AG10803 (cell line): ENCODE data around the gene ILF2.

Experiments
- DNase-seq: peaks from one replicate; pipeline ENCODE4 v3.0.0; 2010; ENCODE audit warnings: low read depth
- H3K4me3 ChIP-seq: 2 replicates; pipeline ENCODE4 v1.5.1; 2011; ENCODE audit warnings: mild to moderate bottlenecking, low read length, control low read depth
- TF ChIP-seq, protein P1 (sequence below): conservative IDR thresholded peaks from 2 replicates; pipeline ENCODE4 v1.5.1; 2011; ENCODE audit warnings: mild to moderate bottlenecking, low read length, control low read depth, inconsistent platforms

Gene ILF2

DNA sequence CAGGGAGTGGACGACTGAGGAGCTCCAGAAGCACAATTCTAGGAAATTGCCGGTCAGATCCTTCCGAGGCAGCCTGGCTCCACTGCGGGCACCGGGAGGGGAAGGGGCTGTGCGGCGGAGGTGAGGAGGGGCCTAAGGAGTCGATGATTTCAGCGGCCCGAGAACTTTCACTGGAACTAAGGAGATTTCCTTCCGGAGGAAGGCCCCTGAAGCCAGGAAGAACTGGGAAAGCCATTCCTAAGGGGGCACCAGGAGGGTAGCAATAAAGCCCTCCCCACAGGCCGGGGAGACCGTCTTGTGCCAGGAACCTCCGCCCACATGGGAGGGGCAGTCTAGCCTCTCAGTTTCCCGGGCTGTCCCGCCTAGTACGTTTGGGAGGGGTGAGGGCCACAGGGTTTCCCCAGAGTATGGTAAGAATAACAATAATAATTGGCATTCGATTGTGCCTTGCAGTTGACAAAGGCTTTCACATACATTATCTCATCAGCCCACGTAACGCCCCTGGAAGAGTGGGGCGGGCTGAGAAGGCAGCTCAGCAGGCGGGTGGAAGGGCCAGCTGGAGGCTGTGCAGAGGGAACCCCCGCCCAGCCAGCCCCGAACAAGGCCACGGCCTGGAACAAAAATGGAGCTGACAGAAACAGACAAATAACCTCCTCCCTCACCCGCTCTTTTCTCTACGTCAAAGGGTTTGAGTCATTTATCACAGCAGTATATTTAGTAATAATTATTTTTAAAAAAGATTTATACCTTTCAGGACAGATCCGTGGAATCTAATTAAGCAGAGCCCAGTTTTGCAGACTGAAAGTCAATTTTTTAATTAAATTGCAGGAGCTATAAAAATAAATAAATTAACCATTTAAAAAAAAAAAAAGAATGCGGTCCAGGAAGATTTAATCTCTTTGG, 27.5 kb upstream of the ILF2 start:
- H3K4me3 ChIP-seq, result no peak overlapping the region
- no peak for DNase-seq
- TF ChIP-seq, protein P1, sequence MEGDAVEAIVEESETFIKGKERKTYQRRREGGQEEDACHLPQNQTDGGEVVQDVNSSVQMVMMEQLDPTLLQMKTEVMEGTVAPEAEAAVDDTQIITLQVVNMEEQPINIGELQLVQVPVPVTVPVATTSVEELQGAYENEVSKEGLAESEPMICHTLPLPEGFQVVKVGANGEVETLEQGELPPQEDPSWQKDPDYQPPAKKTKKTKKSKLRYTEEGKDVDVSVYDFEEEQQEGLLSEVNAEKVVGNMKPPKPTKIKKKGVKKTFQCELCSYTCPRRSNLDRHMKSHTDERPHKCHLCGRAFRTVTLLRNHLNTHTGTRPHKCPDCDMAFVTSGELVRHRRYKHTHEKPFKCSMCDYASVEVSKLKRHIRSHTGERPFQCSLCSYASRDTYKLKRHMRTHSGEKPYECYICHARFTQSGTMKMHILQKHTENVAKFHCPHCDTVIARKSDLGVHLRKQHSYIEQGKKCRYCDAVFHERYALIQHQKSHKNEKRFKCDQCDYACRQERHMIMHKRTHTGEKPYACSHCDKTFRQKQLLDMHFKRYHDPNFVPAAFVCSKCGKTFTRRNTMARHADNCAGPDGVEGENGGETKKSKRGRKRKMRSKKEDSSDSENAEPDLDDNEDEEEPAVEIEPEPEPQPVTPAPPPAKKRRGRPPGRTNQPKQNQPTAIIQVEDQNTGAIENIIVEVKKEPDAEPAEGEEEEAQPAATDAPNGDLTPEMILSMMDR, result no peak

DNA sequence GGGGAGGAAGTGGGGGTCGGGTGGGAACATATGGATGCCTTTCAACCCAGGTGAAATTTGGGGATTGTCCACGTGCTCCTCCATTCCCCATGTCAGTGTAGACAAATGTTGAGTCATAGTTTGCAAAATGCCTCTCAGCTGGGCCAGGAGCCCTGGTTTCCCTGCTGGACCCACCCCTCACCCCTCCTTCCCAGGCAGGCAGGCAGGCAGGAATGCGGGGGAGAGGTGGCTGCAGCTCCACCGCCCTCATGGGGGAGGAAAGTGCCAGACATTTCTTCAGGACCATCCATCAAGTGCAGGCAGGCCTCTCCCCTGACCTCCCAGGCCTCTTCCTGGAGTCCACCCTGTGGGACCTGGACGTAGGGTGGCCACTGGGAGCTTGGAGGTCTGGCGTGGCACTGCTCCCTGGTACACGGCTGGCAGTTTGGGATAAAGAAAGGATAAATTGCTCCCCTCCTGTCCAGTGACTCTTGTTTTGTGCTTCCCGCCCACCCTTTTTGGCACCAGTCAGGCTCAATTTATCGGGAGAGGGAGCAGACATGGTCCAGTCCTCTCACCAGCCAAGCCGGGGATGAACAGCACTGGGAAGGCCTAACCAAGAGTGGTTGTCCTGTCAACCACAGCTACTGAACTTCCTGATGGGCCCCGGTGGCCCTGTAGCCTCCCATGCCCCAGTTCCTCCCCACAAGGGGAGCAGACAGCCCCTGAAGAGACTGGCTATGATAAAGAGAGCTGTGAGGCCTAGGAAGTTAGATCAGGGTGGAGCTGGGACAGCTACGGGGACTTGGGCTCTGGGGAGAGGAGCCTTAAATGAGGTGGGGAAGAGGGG, 26.6 kb upstream of the ILF2 start:
- H3K4me3 ChIP-seq, result no peak overlapping the region
- TF ChIP-seq, protein P1, result no peak
- peak; percentile 34 for DNase-seq

DNA sequence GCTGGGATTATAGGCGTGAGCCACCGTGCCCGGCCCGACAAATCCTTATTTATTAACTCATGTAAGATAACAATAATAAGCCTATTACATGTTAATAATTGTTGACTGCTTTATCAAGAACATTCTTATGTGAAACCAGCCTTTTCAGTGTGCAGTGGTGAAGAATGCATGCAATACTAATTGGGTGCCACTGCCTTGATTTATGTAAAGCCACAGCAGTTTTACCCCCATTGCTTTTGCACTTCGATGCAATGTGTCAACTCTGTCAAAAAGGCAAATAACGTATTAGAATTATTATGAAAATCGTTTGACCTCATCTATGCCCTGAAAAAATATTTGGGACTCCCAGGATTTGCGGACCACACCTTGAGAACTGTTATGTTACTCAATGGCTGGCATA, 25.9 kb upstream of the ILF2 start:
- DNase-seq, result no peak
- TF ChIP-seq, protein P1, result no peak
- H3K4me3 ChIP-seq, result no peak overlapping the region

DNA sequence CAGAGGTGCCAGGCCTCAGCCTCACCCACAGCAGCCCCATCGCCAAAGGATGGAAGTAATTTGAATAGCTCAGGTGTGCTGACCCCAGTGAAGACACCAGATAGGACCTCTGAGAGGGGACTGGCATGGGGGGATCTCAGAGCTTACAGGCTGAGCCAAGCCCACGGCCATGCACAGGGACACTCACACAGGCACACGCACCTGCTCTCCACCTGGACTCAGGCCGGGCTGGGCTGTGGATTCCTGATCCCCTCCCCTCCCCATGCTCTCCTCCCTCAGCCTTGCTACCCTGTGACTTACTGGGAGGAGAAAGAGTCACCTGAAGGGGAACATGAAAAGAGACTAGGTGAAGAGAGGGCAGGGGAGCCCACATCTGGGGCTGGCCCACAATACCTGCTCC, 22.7 kb upstream of the ILF2 start:
- no peak for DNase-seq
- TF ChIP-seq, protein P1, result no peak
- no peak overlapping the region for H3K4me3 ChIP-seq

DNA sequence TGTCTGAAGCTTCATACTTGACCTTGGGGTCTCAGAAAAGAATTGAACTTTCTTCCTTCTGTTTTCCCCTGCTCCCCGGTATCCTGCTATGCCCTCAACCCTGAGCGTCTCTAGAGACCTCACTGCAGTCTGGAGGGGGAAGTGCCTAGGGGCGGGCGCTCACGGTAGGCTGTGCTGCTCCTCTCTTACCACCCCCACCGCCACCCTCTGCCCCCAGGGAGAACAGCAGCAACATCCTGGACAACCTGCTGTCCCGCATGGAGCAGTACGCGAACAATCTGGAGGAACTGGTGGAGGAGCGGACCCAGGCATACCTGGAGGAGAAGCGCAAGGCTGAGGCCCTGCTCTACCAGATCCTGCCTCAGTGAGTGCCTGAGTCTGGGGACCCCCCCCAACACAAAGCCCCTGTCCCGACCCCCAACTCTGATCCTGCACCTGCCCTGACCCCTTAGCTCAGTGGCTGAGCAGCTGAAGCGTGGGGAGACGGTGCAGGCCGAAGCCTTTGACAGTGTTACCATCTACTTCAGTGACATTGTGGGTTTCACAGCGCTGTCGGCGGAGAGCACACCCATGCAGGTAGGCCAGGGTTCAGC, 18.0 kb upstream of the ILF2 start:
- DNase-seq, result no peak
- no peak overlapping the region for H3K4me3 ChIP-seq
- TF ChIP-seq, protein P1, result no peak

DNA sequence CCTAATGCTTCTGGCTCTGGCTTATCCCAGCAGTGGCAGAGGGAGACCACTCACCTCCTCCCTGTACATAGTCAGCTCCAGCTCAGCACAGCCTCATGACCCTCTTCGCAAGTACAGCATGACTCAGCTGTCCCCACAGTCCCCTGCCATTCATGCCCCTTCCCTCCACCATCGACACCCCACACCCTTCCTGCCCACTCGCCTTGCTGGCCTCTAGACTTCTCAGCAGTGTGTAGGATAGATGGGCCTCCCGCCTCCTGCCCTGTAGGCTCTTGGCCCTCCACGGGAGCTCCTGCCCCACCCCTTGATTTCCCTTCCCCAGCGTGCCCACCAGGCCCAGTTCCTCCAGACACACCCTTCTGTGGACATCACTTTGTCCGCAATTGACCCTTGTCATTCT, 17.5 kb upstream of the ILF2 start:
- no peak for DNase-seq
- H3K4me3 ChIP-seq, result no peak overlapping the region
- TF ChIP-seq, protein P1, result no peak
